Kidney epithelial cell (primary cell): Measurements from ENCODE around the gene WAS. TPM values are rescaled to one million over a fixed set of nuclear protein-coding genes. Genes with fewer than 3 reads are reported as not detected.
"Not testable (repeated sequence)": the region's sequence is repeated elsewhere in the genome, so short reads cannot be mapped to it uniquely, and the experiment has no call there.

ENCODE experiments used
- DNase-seq: peaks from one replicate; pipeline ENCODE4 v3.0.0-alpha.2; 2010; ENCODE audit warnings: low read depth
- H3K27me3 ChIP-seq: 2 replicates; pipeline ENCODE4 v1.6.0; 2011; ENCODE audit warnings: low read length; ENCODE audit not compliant: control insufficient read depth, insufficient read depth
- H3K36me3 ChIP-seq: 2 replicates; pipeline ENCODE4 v1.5.1; 2011; ENCODE audit warnings: low read length; ENCODE audit not compliant: control insufficient read depth, insufficient read depth
- H3K4me3 ChIP-seq: 2 replicates; pipeline ENCODE4 v1.5.1; 2011; ENCODE audit warnings: low read depth, mild to moderate bottlenecking, control low read depth, low read length
- CTCF ChIP-seq: IDR thresholded peaks from 2 replicates; pipeline ENCODE4 v1.5.1; 2011; ENCODE audit warnings: mild to moderate bottlenecking, moderate library complexity, low read length, control low read depth, inconsistent platforms; ENCODE audit not compliant: insufficient read depth, poor library complexity, severe bottlenecking
- total RNA-seq: library from RNA; depleted of rRNA; stranded (reverse); fragments of >200 nt; gene quantifications from 2 replicates; pipeline ENCODE4 v1.2.3, GENCODE V29; 2015

The WAS gene
- total RNA-seq = 2.2 TPM in 1 of 2 replicates, not detected in the other

- no peaks in the 10 kb centered on the region for H3K36me3 ChIP-seq
- TF ChIP-seq CTCF = no peak
- no peak for DNase-seq
- no peaks in the 10 kb centered on the region for H3K27me3 ChIP-seq
- H3K4me3 ChIP-seq = no peak within 1 kb of the TSS
Measured at GRCh38 chrX:48683411-48683982, at the start of gene WAS. Gene WAS, plus strand, starts transcription at chrX:48683799. Its CDS starts 55 bp downstream, at chrX:48683854.

GRCh38 chrX:48636301-48636700, 47.3 kb upstream of the WAS start:
- DNase-seq = no peak
- Histone ChIP-seq H3K36me3 (no peaks in the 10 kb centered on the region), H3K4me3 (no peak overlapping the region), H3K27me3 (no peaks in the 10 kb centered on the region)
- TF ChIP-seq CTCF = no peak

DNA sequence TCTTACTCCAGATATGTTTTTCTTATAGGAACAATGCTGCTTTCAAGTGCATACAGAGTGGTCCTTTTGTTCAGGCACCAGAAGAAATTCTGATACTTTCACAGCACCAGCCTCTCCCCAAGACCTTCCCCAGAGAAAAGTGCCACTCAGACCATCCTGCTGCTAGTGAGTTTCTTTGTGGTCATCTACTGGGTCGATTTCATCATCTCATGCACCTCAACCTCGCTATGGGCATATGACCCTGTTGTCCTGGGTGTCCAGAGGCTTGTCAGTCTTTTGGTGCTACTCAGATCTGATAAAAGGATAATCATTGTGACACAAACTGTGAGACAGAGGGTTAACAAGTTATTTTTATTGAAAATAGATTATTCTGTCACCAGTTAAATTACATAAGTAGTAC, 46.8 kb upstream of the WAS start:
- no peak for TF ChIP-seq CTCF
- H3K27me3 ChIP-seq = no peaks in the 10 kb centered on the region
- H3K36me3 ChIP-seq = no peaks in the 10 kb centered on the region
- H3K4me3 ChIP-seq = no peak overlapping the region
- DNase-seq = no peak

GRCh38 chrX:48645669-48646068, 37.9 kb upstream of the WAS start:
- TF ChIP-seq CTCF = no peak
- DNase-seq = no peak
- no peaks in the 10 kb centered on the region for H3K27me3 ChIP-seq
- H3K4me3 ChIP-seq = no peak overlapping the region
- H3K36me3 ChIP-seq = no peaks in the 10 kb centered on the region

GRCh38 chrX:48648336-48648751, 35.3 kb upstream of the WAS start:
- H3K36me3 ChIP-seq = no peaks in the 10 kb centered on the region
- no peaks in the 10 kb centered on the region for H3K27me3 ChIP-seq
- DNase-seq = peak; percentile 10
- H3K4me3 ChIP-seq = no peak overlapping the region
- peak; percentile 23 for TF ChIP-seq CTCF

GRCh38 chrX:48649102-48649501, 34.5 kb upstream of the WAS start:
- no peaks in the 10 kb centered on the region for H3K36me3 ChIP-seq
- TF ChIP-seq CTCF = no peak
- no peak overlapping the region for H3K4me3 ChIP-seq
- H3K27me3 ChIP-seq = no peaks in the 10 kb centered on the region
- no peak for DNase-seq

- not testable (repeated sequence) for DNase-seq, H3K36me3 ChIP-seq, H3K4me3 ChIP-seq, H3K27me3 ChIP-seq
Measured at GRCh38 chrX:48652055-48652579, 31.5 kb upstream of the WAS start.

GRCh38 chrX:48654746-48655145, 28.9 kb upstream of the WAS start:
- H3K27me3 ChIP-seq, H3K4me3 ChIP-seq, H3K36me3 ChIP-seq, DNase-seq: not testable (repeated sequence)

- H3K36me3 ChIP-seq, H3K4me3 ChIP-seq, H3K27me3 ChIP-seq, DNase-seq: not testable (repeated sequence)
Measured at GRCh38 chrX:48659686-48660085, 23.9 kb upstream of the WAS start.
